HG02571 (cell line): ENCODE results near the gene SCGB3A1.

Experiments used
- ATAC-seq: cut with Tn5 transposase; IDR thresholded peaks from one replicate; pipeline ENCODE4 v1.9.1; 2021; ENCODE audit warnings: mild to moderate bottlenecking, moderate library complexity; ENCODE audit not compliant: unreplicated experiment

Gene SCGB3A1

DNA sequence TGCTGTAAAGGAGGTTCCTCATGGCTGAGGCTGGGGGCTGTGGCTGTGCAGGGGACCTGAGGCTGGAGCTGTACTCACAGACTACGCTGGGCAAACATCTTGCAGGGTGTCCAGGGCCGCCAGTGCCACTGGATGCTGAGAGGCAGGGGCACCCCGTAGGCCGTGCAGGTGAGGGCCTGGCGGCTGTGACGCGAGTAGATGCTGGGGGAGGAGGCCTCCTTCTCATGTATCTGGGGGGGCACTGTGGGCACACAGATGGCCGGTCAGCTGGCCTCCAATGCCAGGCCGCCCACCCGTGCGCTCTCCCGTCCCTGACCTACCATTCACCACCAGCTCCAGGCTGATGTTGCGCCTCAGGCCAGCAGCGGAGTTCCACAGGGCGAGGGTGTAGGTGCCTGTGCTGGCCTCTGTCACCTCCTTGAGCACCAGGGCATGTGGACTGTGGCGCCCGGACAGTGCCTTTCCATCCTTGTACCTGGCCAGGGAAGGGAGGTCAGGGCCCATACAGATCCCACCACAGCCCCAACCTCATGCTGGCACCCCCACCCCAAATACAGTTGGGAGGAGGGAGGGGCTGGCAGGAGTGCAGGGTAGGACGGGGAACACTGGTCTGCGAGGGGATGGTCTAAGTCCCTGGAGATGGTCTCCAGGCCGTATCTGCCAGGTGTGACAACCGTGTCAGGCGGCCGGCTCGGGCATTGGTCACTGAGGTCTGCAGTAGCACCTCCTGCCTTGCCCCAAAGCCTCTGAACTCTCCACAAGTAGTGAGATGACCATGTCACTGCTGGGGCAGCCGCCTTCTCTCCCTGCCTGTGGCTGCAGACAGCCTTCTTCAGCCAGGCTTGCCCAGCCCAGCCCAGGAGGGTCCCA is 34.7 kb upstream of the SCGB3A1 start:
- no peak for ATAC-seq

DNA sequence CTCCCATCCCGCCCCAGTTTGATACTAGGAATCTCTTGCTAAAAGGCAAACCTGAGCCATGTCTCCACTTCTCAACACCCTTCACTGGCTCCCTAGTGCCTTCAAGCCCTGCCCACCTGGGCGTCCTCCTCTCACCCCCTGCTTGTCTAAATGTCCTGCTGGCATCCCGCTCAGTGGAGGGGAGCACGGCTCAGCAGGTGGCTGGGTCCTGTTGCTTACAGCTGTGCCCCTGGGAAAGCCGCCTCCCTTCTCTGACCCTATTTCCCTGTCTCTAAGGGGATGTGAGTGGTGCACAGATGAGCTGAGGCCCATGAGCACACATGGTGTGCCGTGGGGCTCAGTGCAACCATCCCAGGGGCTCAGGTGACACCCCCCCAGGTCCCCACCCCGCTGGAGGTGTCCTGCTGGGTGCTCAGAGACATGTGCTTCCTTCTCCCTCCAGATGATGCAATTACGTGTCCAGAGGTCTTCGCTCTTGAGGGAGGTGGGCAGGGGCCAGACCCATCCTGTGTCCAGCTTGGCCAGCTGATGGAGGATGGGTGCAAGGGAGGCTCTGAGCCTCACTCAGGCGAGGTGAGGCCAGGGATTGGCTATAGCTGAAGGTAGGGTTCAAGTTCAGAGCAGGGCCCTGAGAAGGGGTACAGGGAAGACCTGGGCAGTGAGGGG is 34.0 kb upstream of the SCGB3A1 start:
- no peak for ATAC-seq

DNA sequence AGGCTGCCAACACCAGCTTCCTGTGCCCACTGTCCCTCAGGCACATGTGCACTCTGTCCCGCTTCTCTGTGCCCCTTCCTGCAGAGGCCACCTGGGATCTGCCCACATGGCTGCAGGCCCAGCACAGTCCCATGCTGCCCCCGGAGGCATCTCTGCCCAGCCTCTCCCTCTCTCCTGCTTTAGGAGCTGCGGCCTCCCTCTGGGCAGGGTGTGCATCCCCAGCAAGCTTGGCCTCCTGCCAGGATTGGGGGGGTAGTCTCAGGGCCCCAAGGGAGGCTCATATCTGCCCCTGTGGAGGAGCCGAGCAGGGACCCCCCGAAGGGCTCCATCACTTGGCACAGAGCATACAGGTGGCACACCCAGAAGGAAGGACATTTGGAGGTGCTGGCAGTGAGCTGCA is 33.3 kb upstream of the SCGB3A1 start:
- no peak for ATAC-seq

DNA sequence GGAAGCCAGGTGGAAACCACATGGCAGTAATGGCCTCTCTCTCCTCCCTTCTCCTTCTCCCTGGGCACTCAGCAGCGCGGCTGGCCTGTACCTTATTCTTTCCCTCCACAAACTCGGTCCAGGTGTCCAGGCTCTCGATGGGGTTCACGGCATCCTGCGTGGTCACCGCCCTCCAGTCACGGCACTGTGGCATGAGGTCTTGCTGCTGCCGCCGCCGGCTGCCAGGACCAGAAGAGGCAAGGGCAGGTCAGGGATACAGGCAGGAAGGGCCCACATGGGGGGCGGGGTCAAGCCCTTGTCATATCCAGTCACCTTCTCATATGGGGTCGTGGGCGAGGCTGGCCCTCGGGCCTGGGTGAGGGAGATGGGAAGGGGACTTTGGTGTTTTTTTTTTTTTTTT is 32.5 kb upstream of the SCGB3A1 start:
- ATAC-seq: no peak

DNA sequence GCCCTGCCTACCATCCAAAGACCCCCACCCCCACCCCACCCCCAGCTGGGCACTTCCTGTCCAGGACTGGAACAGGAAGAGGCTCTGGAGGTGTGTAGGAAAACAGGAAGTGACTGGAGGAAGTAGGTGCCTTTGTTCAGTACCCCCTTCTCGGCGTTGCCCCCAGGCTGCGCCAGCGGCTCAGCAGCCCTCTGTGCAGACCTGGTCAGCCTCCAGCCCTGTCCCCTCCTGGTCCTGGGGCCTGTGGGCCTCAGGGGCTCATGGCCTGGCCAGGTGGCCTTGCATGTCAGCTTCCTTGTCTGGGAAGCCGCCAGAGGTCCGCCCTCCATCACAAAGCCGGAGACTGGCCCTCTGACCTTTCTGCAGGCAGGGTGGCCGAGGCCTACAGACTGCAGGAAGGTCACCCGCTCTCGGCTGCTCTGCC is 32.1 kb upstream of the SCGB3A1 start:
- ATAC-seq: no peak

DNA sequence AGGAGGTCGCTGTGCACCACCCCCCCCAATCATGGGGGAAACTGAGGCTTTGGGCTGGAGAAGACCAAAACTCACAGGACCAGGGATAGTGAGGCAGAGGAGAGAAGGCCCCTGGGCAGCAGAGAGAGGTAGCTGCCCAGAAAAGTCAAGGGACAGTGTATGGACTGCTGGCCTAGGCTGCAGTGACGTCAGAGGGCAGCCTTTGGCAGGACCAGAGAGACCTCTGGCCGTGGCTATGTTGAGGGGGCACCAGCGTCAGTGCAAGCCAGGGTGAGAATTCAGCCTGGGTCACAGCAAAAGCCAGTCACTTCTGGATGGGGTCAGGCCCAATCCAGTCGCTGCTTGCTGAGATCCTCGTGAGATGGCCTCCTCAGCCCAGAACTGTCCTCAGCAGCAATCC is 31.6 kb upstream of the SCGB3A1 start:
- ATAC-seq: no peak

DNA sequence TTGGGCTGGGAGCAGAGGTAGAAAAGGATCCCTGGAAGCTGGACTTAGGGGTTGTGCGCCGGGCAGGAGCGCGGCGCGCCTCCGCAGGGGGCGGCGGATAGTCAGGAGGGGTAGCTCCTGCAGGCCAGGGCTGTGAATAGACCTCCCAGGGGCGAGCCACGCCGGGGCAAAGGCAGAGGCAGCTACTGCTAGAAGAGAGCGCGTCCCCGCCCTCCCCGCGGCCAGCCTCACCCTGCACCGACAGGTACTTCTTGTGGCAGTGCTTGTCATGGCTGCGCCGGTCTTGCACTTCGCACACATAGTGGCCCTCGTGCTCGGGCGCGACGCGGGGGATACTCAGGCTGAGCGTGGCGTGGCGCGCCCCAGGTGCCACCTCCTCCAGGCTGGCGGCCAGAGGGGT is 30.0 kb upstream of the SCGB3A1 start:
- no peak for ATAC-seq

DNA sequence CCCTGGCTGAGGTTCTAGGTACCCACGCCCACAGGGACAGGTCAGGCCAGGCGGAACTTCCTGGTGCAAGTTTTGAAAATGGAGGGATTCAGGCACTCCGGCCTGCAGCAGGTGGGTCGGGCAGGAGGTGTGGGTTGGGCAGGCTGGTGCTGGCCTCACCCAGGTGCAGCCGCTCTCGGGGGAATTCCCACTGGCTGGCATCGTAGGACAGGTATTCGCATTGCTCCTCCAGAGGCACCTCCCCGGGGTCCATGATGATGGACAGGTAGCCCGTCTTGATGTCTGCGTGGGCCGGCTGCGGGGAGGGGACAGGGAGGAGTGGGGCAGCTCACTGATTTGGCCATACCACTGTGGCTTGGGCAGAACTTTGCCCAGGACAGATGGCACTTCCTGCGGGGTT is 28.7 kb upstream of the SCGB3A1 start:
- ATAC-seq: no peak

DNA sequence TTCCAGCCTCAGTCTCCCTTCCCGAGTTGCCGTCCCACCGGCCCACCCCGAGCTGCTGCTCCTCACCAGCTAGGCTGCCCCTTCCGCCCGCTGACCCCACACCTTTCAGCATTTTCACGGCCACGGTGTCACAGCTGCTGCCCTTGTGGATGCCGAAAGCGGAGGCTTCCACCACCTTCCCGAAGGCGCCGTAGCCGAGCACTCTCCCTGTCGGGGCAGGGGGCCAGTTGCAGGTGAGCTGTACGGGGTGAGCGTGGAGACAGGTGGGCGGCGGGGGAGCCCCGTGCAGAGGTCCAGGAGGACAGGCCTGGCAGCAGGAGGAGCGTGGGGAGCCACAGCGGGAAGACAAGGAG is 28.2 kb upstream of the SCGB3A1 start:
- ATAC-seq: no peak

DNA sequence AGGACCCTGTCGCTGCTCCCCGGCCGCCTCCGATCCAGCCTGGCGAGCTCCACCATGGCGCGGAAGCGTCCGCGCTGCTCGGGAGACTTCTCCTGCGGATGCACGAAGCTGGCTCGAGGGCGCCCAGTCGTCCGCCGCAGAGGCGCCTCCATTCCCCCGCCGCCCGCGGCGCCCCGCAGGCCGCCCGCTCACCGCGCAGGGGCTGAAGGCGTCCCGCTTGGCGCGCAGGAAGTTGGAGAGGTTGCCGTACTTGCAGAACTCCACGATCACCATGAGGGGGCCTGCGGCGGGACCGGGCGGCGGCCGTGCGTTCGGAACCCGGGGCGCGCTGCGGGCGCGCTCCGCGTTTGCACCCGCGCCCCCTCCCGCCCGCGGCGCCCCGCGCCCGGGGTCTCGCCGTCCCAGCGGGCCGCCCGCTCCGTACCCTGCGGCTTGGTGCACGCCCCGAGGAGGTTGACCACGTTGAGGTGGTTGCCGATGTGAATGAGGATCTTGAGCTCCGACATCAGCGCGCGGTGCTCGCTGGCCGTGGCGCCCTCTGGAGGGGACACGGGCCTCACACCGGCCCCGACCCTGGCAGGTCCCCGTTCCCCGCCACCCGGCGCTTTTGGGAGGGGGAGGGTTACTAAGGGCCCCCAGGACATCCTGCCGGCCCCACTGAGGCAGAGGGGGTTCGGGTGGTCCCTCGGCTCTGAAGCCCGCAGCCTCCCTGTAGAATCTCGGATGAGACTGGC is 27.7 kb upstream of the SCGB3A1 start:
- ATAC-seq: no peak

DNA sequence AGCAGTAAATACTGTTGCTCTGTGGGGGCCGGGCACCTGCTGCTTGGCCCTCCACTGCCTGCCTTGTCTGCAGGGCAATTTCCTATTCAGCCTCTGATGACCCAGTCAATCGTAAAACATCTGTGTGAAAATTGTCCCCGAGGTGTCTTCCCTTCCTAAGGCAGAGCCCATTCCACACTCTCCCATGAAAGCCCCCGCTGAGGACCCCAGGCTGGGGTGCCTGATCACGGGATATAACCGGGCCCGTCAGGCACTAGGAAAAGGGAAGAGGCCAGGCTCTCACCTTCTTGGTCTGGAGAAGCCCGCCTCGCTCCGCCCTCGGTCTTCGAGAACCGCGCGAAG is 27.2 kb upstream of the SCGB3A1 start:
- no peak for ATAC-seq

DNA sequence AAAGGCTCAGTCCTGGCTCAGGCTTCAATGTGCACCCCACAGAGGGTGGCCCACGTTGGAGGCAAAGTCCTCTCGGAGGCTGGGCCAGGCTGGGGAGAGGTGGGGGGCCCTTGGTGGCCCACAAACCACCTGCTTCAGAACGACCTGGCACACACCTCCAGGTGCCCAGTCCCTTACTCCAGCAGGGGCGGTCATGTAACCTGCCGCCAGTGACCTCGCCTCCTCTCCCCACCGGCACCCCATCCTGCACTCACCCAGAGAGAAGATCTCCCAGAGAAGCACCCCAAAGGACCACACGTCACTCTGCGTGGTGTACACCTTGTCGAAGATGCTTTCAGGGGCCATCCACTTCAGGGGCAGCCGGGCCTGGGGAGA is 22.5 kb upstream of the SCGB3A1 start:
- ATAC-seq: no peak

DNA sequence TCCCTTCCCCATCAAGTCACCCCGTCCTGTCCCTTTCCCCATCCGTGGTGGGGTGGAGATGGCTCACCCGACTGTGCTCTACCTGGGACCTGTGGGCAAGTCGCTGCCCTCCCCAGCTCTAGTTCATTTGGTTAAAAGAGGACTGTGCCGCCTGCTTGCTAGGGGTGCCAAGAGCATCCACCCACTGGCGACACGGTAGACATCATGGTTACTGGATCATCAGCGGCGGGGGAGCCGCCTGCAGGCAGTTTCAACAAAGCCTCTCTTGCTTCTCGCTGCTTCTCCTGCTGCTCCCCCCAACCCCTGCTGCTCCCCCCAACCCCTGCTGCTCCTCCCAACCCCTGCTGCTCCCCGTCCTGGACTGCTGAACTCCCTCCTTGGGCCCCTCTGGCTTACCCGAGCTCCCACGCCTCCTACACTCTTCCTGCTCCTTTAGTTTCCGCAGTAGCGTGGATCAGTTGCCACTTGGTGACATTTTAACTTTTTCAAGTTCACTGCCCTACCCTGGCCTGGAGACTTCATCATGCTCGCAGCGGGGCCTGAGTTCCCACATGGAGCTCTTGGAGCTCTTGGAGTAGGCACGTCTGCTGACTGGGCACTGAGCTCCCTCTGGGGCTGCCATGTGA is 22.0 kb upstream of the SCGB3A1 start:
- no peak for ATAC-seq

DNA sequence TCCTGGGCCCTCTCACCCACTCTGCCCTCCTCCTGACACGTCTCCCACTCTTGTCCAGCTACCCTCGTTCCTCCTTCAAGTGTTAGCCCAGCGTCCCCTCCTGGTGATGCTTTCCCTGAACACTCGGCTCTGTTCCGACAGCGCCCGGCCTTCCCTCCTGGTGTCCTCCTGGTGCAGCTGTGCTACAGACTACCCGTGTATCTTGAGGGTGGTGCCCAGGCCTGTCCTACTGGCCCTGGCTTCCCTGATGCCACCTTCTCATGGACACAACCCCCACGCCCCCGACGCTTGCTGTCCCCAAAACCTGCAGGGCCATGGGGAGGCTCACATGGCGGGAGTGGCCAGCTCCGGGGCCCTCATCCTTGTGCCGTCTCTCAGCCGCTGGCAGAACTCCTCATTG is 21.4 kb upstream of the SCGB3A1 start:
- no peak for ATAC-seq

DNA sequence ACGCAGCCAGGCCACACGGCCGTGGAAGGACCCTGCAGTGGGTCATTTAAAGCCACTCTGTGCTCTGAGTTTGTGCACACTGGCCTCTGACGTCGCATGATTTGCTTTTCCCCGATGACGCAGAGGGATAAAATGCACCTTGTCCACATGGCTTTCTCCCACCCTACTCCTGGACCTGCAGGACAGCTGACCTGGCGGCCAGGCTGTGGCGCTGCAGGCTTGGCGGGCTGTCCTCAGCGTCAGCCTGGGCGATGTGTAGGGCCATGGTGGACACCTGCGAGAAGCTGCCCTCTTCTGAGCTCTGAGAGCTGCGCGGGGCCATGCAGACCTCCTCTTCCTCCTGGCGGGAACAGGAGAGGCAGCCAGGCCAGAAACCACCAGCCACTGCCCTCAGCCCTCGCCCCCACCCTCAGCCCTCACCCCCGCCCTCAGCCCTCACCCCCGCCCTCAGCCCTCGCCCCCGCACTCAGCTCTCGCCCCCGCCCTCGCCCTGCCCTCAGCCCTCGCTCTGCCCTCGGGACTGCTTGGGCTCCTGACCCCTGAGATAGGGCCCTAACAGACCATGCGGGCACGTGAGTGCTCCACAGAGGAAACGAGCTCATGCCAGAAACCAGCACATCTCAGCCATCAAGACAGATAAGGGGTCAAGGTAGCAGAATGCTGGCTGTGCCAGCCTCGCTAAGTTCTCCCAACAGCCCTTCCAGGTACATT is 20.0 kb upstream of the SCGB3A1 start:
- no peak for ATAC-seq

DNA sequence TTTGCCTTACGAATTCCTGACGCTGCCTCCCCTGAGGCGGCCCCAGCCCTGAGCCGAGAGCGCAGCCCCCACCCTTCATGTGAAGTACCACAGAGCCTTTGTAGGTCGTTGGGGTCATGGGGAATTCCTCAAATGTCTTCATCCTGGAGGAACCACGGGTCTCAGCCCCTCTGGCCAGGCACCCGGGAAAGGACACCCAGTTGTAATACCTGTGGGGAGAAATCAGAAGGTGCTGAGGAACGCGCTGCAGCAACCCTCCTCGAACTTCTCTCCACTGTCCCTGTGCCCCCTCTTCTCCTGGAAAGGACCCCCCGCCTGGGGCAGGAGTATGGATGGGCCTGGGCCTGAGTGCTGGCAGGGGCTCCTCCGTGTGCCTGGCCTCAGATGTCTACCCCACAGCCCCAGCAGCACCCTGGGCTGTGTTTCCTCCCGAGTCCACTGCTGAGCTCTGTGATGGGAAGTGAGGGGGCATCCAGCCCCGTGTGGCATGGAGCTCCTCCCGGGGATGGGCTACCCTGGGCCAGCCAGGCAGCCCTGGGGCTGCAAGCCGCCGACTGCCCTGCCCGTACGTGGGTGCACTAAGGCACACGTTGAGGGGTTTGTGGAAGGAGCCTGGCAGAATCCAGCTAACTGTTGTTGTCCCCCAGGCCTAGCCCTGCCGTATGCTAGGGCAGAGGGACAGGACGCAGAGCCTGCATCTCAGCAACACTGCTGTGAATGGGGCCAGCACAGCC is 18.7 kb upstream of the SCGB3A1 start:
- ATAC-seq: no peak

DNA sequence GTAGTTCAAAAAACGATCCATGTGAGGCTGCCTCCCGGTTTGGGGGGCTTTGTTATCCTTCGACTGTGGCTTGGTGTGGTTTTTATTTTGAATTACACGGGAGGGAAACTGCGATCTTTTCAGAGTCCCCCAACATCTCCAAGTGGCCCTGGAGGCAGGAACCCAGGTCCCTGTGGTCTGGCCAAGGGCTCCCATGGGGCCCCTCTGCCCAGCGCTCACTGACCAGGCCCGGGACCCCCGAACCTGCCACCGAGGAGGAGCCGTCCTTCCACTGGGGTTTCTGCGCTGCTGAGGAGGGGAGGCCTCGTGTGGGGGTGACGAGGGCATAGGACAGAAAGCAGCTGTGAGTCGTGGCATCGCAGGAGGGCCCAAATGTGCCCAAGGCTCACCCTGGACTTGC is 18.1 kb upstream of the SCGB3A1 start:
- ATAC-seq: no peak

DNA sequence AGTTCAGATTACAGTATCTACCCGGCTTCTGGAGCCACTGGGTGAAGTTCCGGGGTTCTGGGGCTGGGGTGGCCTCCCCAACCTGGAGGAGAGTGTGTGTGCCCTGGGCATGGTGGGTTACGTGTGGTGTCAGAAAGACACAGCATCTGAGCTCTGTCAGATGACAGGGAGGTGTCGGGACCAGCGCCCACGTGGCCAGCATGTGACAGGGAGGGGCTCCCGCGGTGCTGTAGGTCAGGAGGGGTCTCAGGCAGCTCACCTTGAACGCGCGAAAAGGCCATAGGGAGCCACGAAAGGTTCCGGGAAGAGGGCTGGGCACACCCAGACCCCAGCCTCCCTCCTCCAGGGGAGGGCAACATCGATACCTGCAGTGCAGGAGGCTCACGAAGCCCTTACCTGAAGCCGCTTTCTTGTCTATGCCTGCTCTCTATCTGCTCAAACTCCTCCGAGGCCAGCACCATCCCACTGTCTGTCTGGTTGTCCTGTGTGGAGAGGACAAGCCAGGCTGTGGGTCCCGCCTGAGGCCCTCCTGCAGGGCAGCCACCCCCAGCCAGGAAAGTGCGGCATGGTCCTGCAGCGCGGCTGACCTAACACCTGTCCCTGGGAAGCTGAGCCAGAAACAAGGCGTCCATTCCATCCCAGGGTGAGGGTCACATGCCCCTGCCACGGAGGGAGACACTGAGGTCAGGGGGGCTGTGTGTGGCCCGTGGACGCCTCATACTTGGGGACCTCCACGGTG is 17.4 kb upstream of the SCGB3A1 start:
- ATAC-seq: no peak

DNA sequence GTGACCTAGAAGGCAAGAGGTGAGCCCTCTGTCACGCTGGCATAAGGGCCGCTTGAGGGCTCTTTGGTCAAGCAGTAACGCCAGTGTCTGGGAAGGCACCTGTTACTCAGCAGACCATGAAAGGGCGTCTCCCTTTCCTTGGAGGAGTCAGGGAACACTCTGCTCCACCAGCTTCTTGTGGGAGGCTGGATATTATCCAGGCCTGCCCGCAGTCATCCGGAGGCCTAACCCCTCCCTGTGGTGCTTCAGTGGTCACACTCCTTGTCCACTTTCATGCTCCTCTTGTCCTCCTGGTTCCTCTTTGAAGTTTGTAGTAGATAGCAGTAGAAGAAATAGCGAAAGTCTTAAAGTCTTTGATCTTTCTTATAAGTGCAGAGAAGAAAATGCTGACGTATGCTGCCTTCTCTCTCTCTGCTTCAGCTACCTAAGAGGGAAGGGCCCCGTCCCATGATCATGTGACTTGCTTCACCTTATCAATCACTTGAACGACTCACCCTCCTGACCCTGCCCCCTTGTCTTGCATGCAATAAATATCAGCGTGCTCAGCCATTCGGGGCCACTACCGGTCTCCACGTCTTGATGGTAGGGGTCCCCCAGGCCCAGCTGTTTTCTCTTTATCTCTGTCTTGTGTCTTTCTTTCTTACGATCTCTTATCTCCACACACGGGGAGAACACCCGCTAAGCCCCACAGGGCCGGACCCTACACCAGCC is 16.7 kb upstream of the SCGB3A1 start:
- ATAC-seq: no peak
